T-helper 1 cell (primary cell): ENCODE measurements around the gene CD69.

Source experiments
- DNase-seq, 5 donors: peaks; one replicate each; pipeline ENCODE4 v3.0.0-alpha.2; 2012 to 2020

CD69 gene

GRCh38 chr12:9779209-9779608 lies 18.5 kb upstream of the CD69 start:
- DNase-seq, result no peak

- no peak for DNase-seq
These were observed 16.1 kb upstream of the CD69 start for GRCh38 chr12:9776781-9777180.

GRCh38 chr12:9773216-9773877 lies 12.6 kb upstream of the CD69 start:
- no peak for DNase-seq

GRCh38 chr12:9763025-9763424 lies 2.3 kb upstream of the CD69 start:
- peak in 1 of 5 donors; percentile 60 for DNase-seq

- no peak for DNase-seq
These were observed 1.7 kb upstream of the CD69 start for GRCh38 chr12:9762369-9762768.

- peak in 1 of 5 donors; percentile 79 for DNase-seq
These were observed 699 bp upstream of the CD69 start for GRCh38 chr12:9761419-9761781.

GRCh38 chr12:9760120-9760519 lies 581 bp downstream of the CD69 start:
- DNase-seq, result peak in 1 of 5 donors; percentile 67

- no peak for DNase-seq
These were observed 1.0 kb downstream of the CD69 start for GRCh38 chr12:9759694-9760093.

- DNase-seq, result peak in 1 of 5 donors; percentile 55
These were observed 2.6 kb downstream of the CD69 start for GRCh38 chr12:9758119-9758518.

- DNase-seq, result peak in 1 of 5 donors; percentile 54
These were observed 3.2 kb downstream of the CD69 start for GRCh38 chr12:9757433-9758025.

GRCh38 chr12:9756706-9757105 lies 4.0 kb downstream of the CD69 start:
- no peak for DNase-seq

- no peak for DNase-seq
These were observed 4.5 kb downstream of the CD69 start for GRCh38 chr12:9756170-9756569.

- DNase-seq, result no peak
These were observed 5.1 kb downstream of the CD69 start for GRCh38 chr12:9755567-9755966.

- DNase-seq, result no peak
These were observed 5.7 kb downstream of the CD69 start for GRCh38 chr12:9755035-9755434.

GRCh38 chr12:9754099-9754927 lies 6.4 kb downstream of the CD69 start:
- no peak for DNase-seq

GRCh38 chr12:9753498-9753897 lies 7.2 kb downstream of the CD69 start:
- DNase-seq, result no peak

- no peak for DNase-seq
These were observed 7.6 kb downstream of the CD69 start for GRCh38 chr12:9753073-9753472.

- no peak for DNase-seq
These were observed 8.4 kb downstream of the CD69 start for GRCh38 chr12:9752145-9752933.

GRCh38 chr12:9751204-9752144 lies 9.2 kb downstream of the CD69 start:
- peak in 4 of 5 donors; percentile 34 to 54 (median 41) for DNase-seq

GRCh38 chr12:9750276-9751203 lies 10.2 kb downstream of the CD69 start:
- DNase-seq, result peak in 4 of 5 donors; percentile 29 to 80 (median 40)

GRCh38 chr12:9749640-9750039 lies 11.1 kb downstream of the CD69 start:
- DNase-seq, result no peak
